ENCODE results near the gene LPP. TPM values are rescaled to one million over a fixed set of nuclear protein-coding genes. Genes with fewer than 3 reads are reported as not detected.

The LPP gene
- total RNA-seq, 3 donors from 2014 or later = 15.5 to 19.2 (median 16.5) TPM

GRCh38 chr3:188818282-188818681, 664.3 kb downstream of the LPP start:
- H3K4me3 Mint-ChIP-seq = no peak overlapping the region
- no peaks in the 10 kb centered on the region for H3K27me3 Mint-ChIP-seq (ENCODE audit: low read depth)
- no peaks in the 10 kb centered on the region for H3K4me1 Mint-ChIP-seq (ENCODE audit: low read depth)
- no peak for DNase-seq
- ATAC-seq = no peak
- H3K9me3 Mint-ChIP-seq = no peaks in the 10 kb centered on the region
- H3K36me3 Mint-ChIP-seq (ENCODE audit: insufficient read depth) = peaks cover 2% of the 10 kb centered on the region

GRCh38 chr3:188819939-188820338, 666.0 kb downstream of the LPP start:
- ATAC-seq = no peak
- Mint-ChIP-seq H3K36me3 (ENCODE audit: insufficient read depth) (no peaks in the 10 kb centered on the region), H3K27me3 (ENCODE audit: low read depth) (no peaks in the 10 kb centered on the region), H3K4me1 (ENCODE audit: low read depth) (no peaks in the 10 kb centered on the region), H3K4me3 (no peak overlapping the region), H3K9me3 (no peaks in the 10 kb centered on the region)
- no peak for DNase-seq

GRCh38 chr3:188822004-188822403, 668.0 kb downstream of the LPP start:
- Mint-ChIP-seq H3K27me3 (ENCODE audit: low read depth) (no peaks in the 10 kb centered on the region), H3K4me1 (ENCODE audit: low read depth) (peaks cover 4% of the 10 kb centered on the region), H3K9me3 (no peaks in the 10 kb centered on the region), H3K36me3 (ENCODE audit: insufficient read depth) (no peaks in the 10 kb centered on the region), H3K4me3 (no peak overlapping the region)
- ATAC-seq (no peak), DNase-seq (no peak)

- no peak for ATAC-seq
- H3K4me1 Mint-ChIP-seq (ENCODE audit: low read depth) = peaks cover 8% of the 10 kb centered on the region
- no peak overlapping the region for H3K4me3 Mint-ChIP-seq
- no peak for DNase-seq
- H3K27me3 Mint-ChIP-seq (ENCODE audit: low read depth) = no peaks in the 10 kb centered on the region
- no peaks in the 10 kb centered on the region for H3K9me3 Mint-ChIP-seq
- no peaks in the 10 kb centered on the region for H3K36me3 Mint-ChIP-seq (ENCODE audit: insufficient read depth)
These were observed 668.5 kb downstream of the LPP start for GRCh38 chr3:188822411-188822810.

GRCh38 chr3:188824566-188824965, 670.6 kb downstream of the LPP start:
- no peaks in the 10 kb centered on the region for H3K36me3 Mint-ChIP-seq (ENCODE audit: insufficient read depth)
- no peaks in the 10 kb centered on the region for H3K27me3 Mint-ChIP-seq (ENCODE audit: low read depth)
- H3K4me3 Mint-ChIP-seq = no peak overlapping the region
- no peak for DNase-seq
- no peaks in the 10 kb centered on the region for H3K9me3 Mint-ChIP-seq
- ATAC-seq = no peak
- peaks cover 9% of the 10 kb centered on the region for H3K4me1 Mint-ChIP-seq (ENCODE audit: low read depth)

GRCh38 chr3:188825901-188826300, 671.9 kb downstream of the LPP start:
- Mint-ChIP-seq H3K9me3 (no peaks in the 10 kb centered on the region), H3K27me3 (ENCODE audit: low read depth) (no peaks in the 10 kb centered on the region), H3K36me3 (ENCODE audit: insufficient read depth) (no peaks in the 10 kb centered on the region), H3K4me3 (no peak overlapping the region), H3K4me1 (ENCODE audit: low read depth) (peaks cover 9% of the 10 kb centered on the region)
- no peak for DNase-seq
- ATAC-seq = no peak

- H3K4me3 Mint-ChIP-seq = no peak overlapping the region
- H3K9me3 Mint-ChIP-seq = no peaks in the 10 kb centered on the region
- ATAC-seq (peak; percentile 72 to 73), DNase-seq (no peak)
- no peaks in the 10 kb centered on the region for H3K27me3 Mint-ChIP-seq (ENCODE audit: low read depth)
- peaks cover 9% of the 10 kb centered on the region for H3K4me1 Mint-ChIP-seq (ENCODE audit: low read depth)
- H3K36me3 Mint-ChIP-seq (ENCODE audit: insufficient read depth) = no peaks in the 10 kb centered on the region
These were observed 672.6 kb downstream of the LPP start for GRCh38 chr3:188826574-188826973.

GRCh38 chr3:188827103-188827502, 673.1 kb downstream of the LPP start:
- Mint-ChIP-seq H3K27me3 (ENCODE audit: low read depth) (no peaks in the 10 kb centered on the region), H3K4me3 (no peak overlapping the region), H3K9me3 (no peaks in the 10 kb centered on the region), H3K4me1 (ENCODE audit: low read depth) (peaks cover 9% of the 10 kb centered on the region), H3K36me3 (ENCODE audit: insufficient read depth) (no peaks in the 10 kb centered on the region)
- peak; percentile 36 to 43 for ATAC-seq
- no peak for DNase-seq

GRCh38 chr3:188827576-188827975, 673.6 kb downstream of the LPP start:
- Mint-ChIP-seq H3K9me3 (no peaks in the 10 kb centered on the region), H3K4me1 (ENCODE audit: low read depth) (peaks cover 9% of the 10 kb centered on the region), H3K4me3 (no peak overlapping the region), H3K27me3 (ENCODE audit: low read depth) (no peaks in the 10 kb centered on the region), H3K36me3 (ENCODE audit: insufficient read depth) (no peaks in the 10 kb centered on the region)
- ATAC-seq (no peak), DNase-seq (no peak)

- DNase-seq = no peak
- Mint-ChIP-seq H3K36me3 (ENCODE audit: insufficient read depth) (no peaks in the 10 kb centered on the region), H3K4me3 (no peak overlapping the region), H3K9me3 (no peaks in the 10 kb centered on the region), H3K4me1 (ENCODE audit: low read depth) (peaks cover 13% of the 10 kb centered on the region), H3K27me3 (ENCODE audit: low read depth) (no peaks in the 10 kb centered on the region)
- no peak for ATAC-seq
These were observed 675.2 kb downstream of the LPP start for GRCh38 chr3:188829130-188829529.

GRCh38 chr3:188829576-188829975, 675.6 kb downstream of the LPP start:
- no peaks in the 10 kb centered on the region for H3K27me3 Mint-ChIP-seq (ENCODE audit: low read depth)
- no peaks in the 10 kb centered on the region for H3K9me3 Mint-ChIP-seq
- no peak for DNase-seq
- H3K4me3 Mint-ChIP-seq = no peak overlapping the region
- H3K4me1 Mint-ChIP-seq (ENCODE audit: low read depth) = peaks cover 18% of the 10 kb centered on the region
- no peak for ATAC-seq
- no peaks in the 10 kb centered on the region for H3K36me3 Mint-ChIP-seq (ENCODE audit: insufficient read depth)

- no peak for ATAC-seq
- no peak for DNase-seq
- Mint-ChIP-seq H3K27me3 (ENCODE audit: low read depth) (no peaks in the 10 kb centered on the region), H3K4me1 (ENCODE audit: low read depth) (peaks cover 19% of the 10 kb centered on the region), H3K4me3 (no peak overlapping the region), H3K9me3 (no peaks in the 10 kb centered on the region), H3K36me3 (ENCODE audit: insufficient read depth) (no peaks in the 10 kb centered on the region)
These were observed 676.9 kb downstream of the LPP start for GRCh38 chr3:188830893-188831292.

- no peak overlapping the region for H3K4me3 Mint-ChIP-seq
- ATAC-seq (no peak), DNase-seq (no peak)
- H3K36me3 Mint-ChIP-seq (ENCODE audit: insufficient read depth) = no peaks in the 10 kb centered on the region
- H3K27me3 Mint-ChIP-seq (ENCODE audit: low read depth) = no peaks in the 10 kb centered on the region
- H3K4me1 Mint-ChIP-seq (ENCODE audit: low read depth) = peaks cover 14% of the 10 kb centered on the region
- H3K9me3 Mint-ChIP-seq = no peaks in the 10 kb centered on the region
These were observed 678.2 kb downstream of the LPP start for GRCh38 chr3:188832146-188832545.

- Mint-ChIP-seq H3K36me3 (ENCODE audit: insufficient read depth) (peaks cover 5% of the 10 kb centered on the region), H3K4me3 (no peak overlapping the region)
These were observed 679.2 kb downstream of the LPP start for GRCh38 chr3:188832961-188833721.

GRCh38 chr3:188834349-188834748, 680.4 kb downstream of the LPP start:
- peaks cover 3% of the 10 kb centered on the region for H3K9me3 Mint-ChIP-seq
- peaks cover 9% of the 10 kb centered on the region for H3K36me3 Mint-ChIP-seq (ENCODE audit: insufficient read depth)
- H3K4me3 Mint-ChIP-seq = no peak overlapping the region
- H3K27me3 Mint-ChIP-seq (ENCODE audit: low read depth) = no peaks in the 10 kb centered on the region
- ATAC-seq (peak in 1 of 2 donors; percentile 27), DNase-seq (peak; percentile 8)
- peaks cover 10% of the 10 kb centered on the region for H3K4me1 Mint-ChIP-seq (ENCODE audit: low read depth)

More at GRCh38 chr3:188832961-188833721, 679.2 kb downstream of the LPP start:
- Mint-ChIP-seq H3K4me1 (ENCODE audit: low read depth) (peaks cover 10% of the 10 kb centered on the region), H3K9me3 (no peaks in the 10 kb centered on the region), H3K27me3 (ENCODE audit: low read depth) (no peaks in the 10 kb centered on the region)
- ATAC-seq = no peak
- no peak for DNase-seq
